K562 (cell line): ENCODE results near the gene FLT1. TPM values are rescaled to one million over a fixed set of nuclear protein-coding genes. Genes with fewer than 3 reads are reported as not detected.

Source experiments
- SMAD1 ChIP-seq: fragments of 150-350 bp; IDR thresholded peaks from 2 replicates; pipeline ENCODE4 v1.6.1; 2014; ENCODE audit warnings: low read length, low read depth; ENCODE audit not compliant: partially characterized antibody
- TARDBP ChIP-seq: fragments of 450-650 bp; IDR thresholded peaks from 2 replicates; pipeline ENCODE4 v1.6.1; 2016
- THAP12 ChIP-seq: fragments of 250-450 bp; sonication (Bioruptor Pico); IDR thresholded peaks from 2 replicates; pipeline ENCODE4 v1.9.0; 2021; ENCODE audit warnings: mild to moderate bottlenecking, inconsistent platforms
- THRA ChIP-seq: fragments of 450-650 bp; IDR thresholded peaks from 2 replicates; pipeline ENCODE4 v1.6.1; 2017; ENCODE audit warnings: mild to moderate bottlenecking, moderate library complexity
- ZHX1 ChIP-seq: fragments of 150-350 bp; conservative IDR thresholded peaks from 2 replicates; pipeline ENCODE4 v1.6.1; 2014; ENCODE audit warnings: low read length
- polyA plus RNA-seq, 8 experiments: library from polyadenylated mRNA; depleted of rRNA in 4 of 8; stranded (reverse) in 5 of 8; unstranded in 3 of 8; fragments of >200 nt; fragmentation: Nextera tagmentation in 2 of 8; fragmentation: Illumina TruSeq in 1 of 8; extraction: Ambion mirVana in 2 of 8; extraction: Trizol in 1 of 8; gene quantifications; 2 replicates each; pipeline versions ENCODE4 v1.2.1 to v1.2.3, GENCODE V29; 2011 to 2014; ENCODE audit warnings: inconsistent platforms in 1 of 8, missing spikeins in 1 of 8
- total RNA-seq, 7 experiments: library from RNA; depleted of rRNA in 6 of 7; stranded (reverse); fragments of >200 nt in 6 of 7; fragmentation: Illumina TruSeq in 2 of 7; extraction: Trizol in 2 of 7; gene quantifications; 2 replicates each; pipeline versions ENCODE4 v1.2.1 to v1.2.3, GENCODE V29; 2011 to 2021; ENCODE audit warnings: low replicate concordance in 1 of 7

Gene FLT1
- total and polyA plus RNA-seq, 9 of the 15 experiments (the other 6 are each of a cell fraction or from before 2014, with no cell fraction given) = 0.01 to 2.0 (median 0.22) TPM

GRCh38 chr13:28301839-28302238 lies 193.1 kb downstream of the FLT1 start (continued):
- no peak for TF ChIP-seq SMAD1
- TF ChIP-seq TARDBP = no peak
- no peak for TF ChIP-seq ZHX1
- no peak for TF ChIP-seq THRA
- no peak for TF ChIP-seq THAP12
